ENCODE measurements around the gene SECISBP2.

The SECISBP2 gene

GRCh38 chr9:89391585-89391984, 73.3 kb downstream of the SECISBP2 start:
- TF ChIP-seq YY1 (IDR thresholded peaks at IDR 0.05; ENCODE audit: low read depth) (no peak), TAF1 (IDR thresholded peaks at IDR 0.05; ENCODE audit: low read depth) (no peak), CEBPB (IDR thresholded peaks at IDR 0.05) (no peak), EGR1 (IDR thresholded peaks at IDR 0.05) (no peak), REST (IDR thresholded peaks at IDR 0.05; ENCODE audit: low read depth) (no peak), CREB1 (IDR thresholded peaks at IDR 0.05; ENCODE audit: low read depth) (no peak), NFIC (IDR thresholded peaks at IDR 0.05) (no peak), RAD21 (IDR thresholded peaks at IDR 0.05; ENCODE audit: low read depth) (no peak), MAX (IDR thresholded peaks at IDR 0.05) (no peak), ZBTB7A (IDR thresholded peaks at IDR 0.05; ENCODE audit: low read depth) (no peak)

- TF ChIP-seq YY1 (IDR thresholded peaks at IDR 0.05; ENCODE audit: low read depth) (no peak), ZBTB7A (IDR thresholded peaks at IDR 0.05; ENCODE audit: low read depth) (no peak), MAX (IDR thresholded peaks at IDR 0.05) (no peak), REST (IDR thresholded peaks at IDR 0.05; ENCODE audit: low read depth) (no peak), TAF1 (IDR thresholded peaks at IDR 0.05; ENCODE audit: low read depth) (no peak), USF1 (IDR thresholded peaks at IDR 0.05) (no peak), EGR1 (IDR thresholded peaks at IDR 0.05) (no peak), FOXM1 (IDR thresholded peaks at IDR 0.05; ENCODE audit: borderline replicate concordance, low read depth) (no peak), TEAD4 (IDR thresholded peaks at IDR 0.05) (no peak), CREB1 (IDR thresholded peaks at IDR 0.05; ENCODE audit: low read depth) (no peak), EP300 (IDR thresholded peaks at IDR 0.05; ENCODE audit: borderline replicate concordance) (no peak), NFIC (IDR thresholded peaks at IDR 0.05) (no peak), CEBPB (IDR thresholded peaks at IDR 0.05) (no peak), RAD21 (IDR thresholded peaks at IDR 0.05; ENCODE audit: low read depth) (no peak)
Observed at GRCh38 chr9:89394412-89394811, 76.1 kb downstream of the SECISBP2 start.

- TF ChIP-seq USF1 (IDR thresholded peaks at IDR 0.05): no peak
Observed at GRCh38 chr9:89395931-89396710, 77.8 kb downstream of the SECISBP2 start.

GRCh38 chr9:89397471-89397870, 79.2 kb downstream of the SECISBP2 start:
- TF ChIP-seq USF1 (IDR thresholded peaks at IDR 0.05) (no peak), RAD21 (IDR thresholded peaks at IDR 0.05; ENCODE audit: low read depth) (no peak), CREB1 (IDR thresholded peaks at IDR 0.05; ENCODE audit: low read depth) (no peak), TCF12 (IDR thresholded peaks at IDR 0.05; ENCODE audit: low read depth) (no peak), YY1 (IDR thresholded peaks at IDR 0.05; ENCODE audit: low read depth) (no peak), REST (IDR thresholded peaks at IDR 0.05; ENCODE audit: low read depth) (no peak), TEAD4 (IDR thresholded peaks at IDR 0.05) (no peak), FOXM1 (IDR thresholded peaks at IDR 0.05; ENCODE audit: borderline replicate concordance, low read depth) (no peak), ZBTB7A (IDR thresholded peaks at IDR 0.05; ENCODE audit: low read depth) (no peak), MAX (IDR thresholded peaks at IDR 0.05) (no peak), CEBPB (IDR thresholded peaks at IDR 0.05) (no peak), EGR1 (IDR thresholded peaks at IDR 0.05) (no peak), EP300 (IDR thresholded peaks at IDR 0.05; ENCODE audit: borderline replicate concordance) (no peak), TAF1 (IDR thresholded peaks at IDR 0.05; ENCODE audit: low read depth) (no peak), NFIC (IDR thresholded peaks at IDR 0.05) (no peak)

All from Ishikawa (cell line).